Kidney (tissue), 14 donors: Measurements from ENCODE around the gene POLE4. TPM values are rescaled to one million over a fixed set of nuclear protein-coding genes. Genes with fewer than 3 reads are reported as not detected.

ENCODE experiments used
- DNase-seq, 5 donors: peaks; one replicate each; pipeline ENCODE4 v3.0.0-alpha.2; 2013 to 2020
- FAIRE-seq: peaks from 2 replicates; lab custom pipeline; 2012; peaks lifted over from hg19 to GRCh38; lab: Jason Lieb, UNC
- H3K27ac ChIP-seq, 2 donors: one replicate each; pipeline ENCODE4 v1.7.0; 2013; ENCODE audit warnings: low read depth in 2 of 2, low read length in 2 of 2, inconsistent platforms in 1 of 2
- H3K27me3 ChIP-seq: one replicate; pipeline ENCODE4 v1.7.1; 2013; ENCODE audit warnings: low read length, inconsistent platforms; ENCODE audit not compliant: control insufficient read depth, insufficient read depth
- H3K36me3 ChIP-seq, 3 donors: one replicate each; pipeline versions ENCODE4 v1.7.0 to v1.7.1; 2013; ENCODE audit warnings: low read length in 3 of 3, control low read depth in 1 of 3, inconsistent platforms in 1 of 3; ENCODE audit not compliant: insufficient read depth in 3 of 3, control insufficient read depth in 2 of 3
- H3K4me1 ChIP-seq, 3 donors: one replicate each; pipeline versions ENCODE4 v1.7.0 to v1.7.1; 2013; ENCODE audit warnings: low read length in 3 of 3, inconsistent platforms in 1 of 3, low read depth in 1 of 3; ENCODE audit not compliant: control insufficient read depth in 2 of 3, insufficient read depth in 2 of 3
- H3K4me3 ChIP-seq, 3 donors: one replicate each; pipeline versions ENCODE4 v1.7.0 to v1.8.1; 2013; ENCODE audit warnings: low read length in 3 of 3, control low read depth in 1 of 3, inconsistent platforms in 1 of 3
- H3K9ac ChIP-seq, 3 donors: one replicate each; pipeline versions ENCODE4 v1.7.0 to v1.7.1; 2013; ENCODE audit warnings: low read length in 3 of 3, control low read depth in 1 of 3, inconsistent platforms in 1 of 3
- H3K9me3 ChIP-seq, 3 donors: one replicate each; pipeline versions ENCODE4 v1.7.0 to v1.7.1; 2013; ENCODE audit warnings: low read length in 3 of 3, control low read depth in 1 of 3, inconsistent platforms in 1 of 3; ENCODE audit not compliant: control insufficient read depth in 2 of 3, insufficient read depth in 1 of 3
- CTCF ChIP-seq: IDR thresholded peaks from 3 replicates; pipeline ENCODE4 v1.5.1; 2012; ENCODE audit warnings: mild to moderate bottlenecking, moderate library complexity, borderline replicate concordance; ENCODE audit not compliant: insufficient read depth; ENCODE audit errors: extremely low read depth
- intact Hi-C: fragments of 100-400 bp; cut with DNase I; formaldehyde crosslinking; loops from one replicate; pipeline ENCODE4 v1.11.1; 2022
- polyA plus RNA-seq: library from polyadenylated mRNA; stranded (reverse); fragments of 350-450 nt; fragmentation: Illumina TruSeq; extraction: RNeasy Lipid Tissue Mini Kit (QIAGEN cat#74804); gene quantifications from one replicate; pipeline ENCODE4 v1.2.3, GENCODE V29; 2014; ENCODE audit warnings: low read depth, low replicate concordance; ENCODE audit not compliant: insufficient read depth
- total RNA-seq: library from RNA; stranded (reverse); fragmentation: NEBNext Ultra II Directional; extraction: Animal tissue kit (Norgen Biotek cat#: 25700); gene quantifications from one replicate; pipeline ENCODE4 v1.2.1, GENCODE V29; 2021
- donor health status: control.
- donor health status: control.
- donor health status: control.
- donor health status: control.
- donor health status: control.
- donor health status: DM: yes; HTN: yes; CAD: no.
- donor health status: Normal renal cell carcinoma (clear cell type).

The POLE4 gene
- total and polyA plus RNA-seq, 2 donors from 2014 or later, result 54.3 to 122 TPM

- no peak for FAIRE-seq
- peak in 1 of 5 donors; percentile 10 for DNase-seq
- H3K36me3 ChIP-seq, result no peaks in the 10 kb centered on the region
- H3K9me3 ChIP-seq, result no peaks in the 10 kb centered on the region
- H3K4me3 ChIP-seq, result no peak overlapping the region
- H3K4me1 ChIP-seq, result no peaks in the 10 kb centered on the region
- TF ChIP-seq CTCF, result no peak
- no peak overlapping the region for H3K27ac ChIP-seq
- intact Hi-C loops, result no loop called here
- H3K27me3 ChIP-seq, result no peaks in the 10 kb centered on the region
- no peak overlapping the region for H3K9ac ChIP-seq
These were observed 40.5 kb upstream of the POLE4 start for GRCh38 chr2:74917702-74918619.

- no peak overlapping the region for H3K9ac ChIP-seq
- intact Hi-C loops, result no loop called here
- no peaks in the 10 kb centered on the region for H3K9me3 ChIP-seq
- no peaks in the 10 kb centered on the region for H3K4me1 ChIP-seq
- peak; percentile 75 for TF ChIP-seq CTCF
- DNase-seq, result peak; percentile 71 to 87 (median 85)
- H3K4me3 ChIP-seq, result peak overlapping the region in 2 of 3 donors; percentile 12 to 37
- FAIRE-seq, result no peak
- no peaks in the 10 kb centered on the region for H3K36me3 ChIP-seq
- H3K27me3 ChIP-seq, result no peaks in the 10 kb centered on the region
- no peak overlapping the region for H3K27ac ChIP-seq
These were observed 38.6 kb upstream of the POLE4 start for GRCh38 chr2:74919827-74920226.

- DNase-seq, result no peak
- H3K36me3 ChIP-seq, result no peaks in the 10 kb centered on the region
- no peaks in the 10 kb centered on the region for H3K4me1 ChIP-seq
- TF ChIP-seq CTCF, result no peak
- FAIRE-seq, result no peak
- intact Hi-C loops, result no loop called here
- H3K27ac ChIP-seq, result no peak overlapping the region
- H3K4me3 ChIP-seq, result no peak overlapping the region
- no peaks in the 10 kb centered on the region for H3K9me3 ChIP-seq
- H3K9ac ChIP-seq, result no peak overlapping the region
- H3K27me3 ChIP-seq, result no peaks in the 10 kb centered on the region
These were observed 37.2 kb upstream of the POLE4 start for GRCh38 chr2:74921236-74921736.
